Dedifferentiated amniotic fluid mesenchymal stem cell (primary cell): Measurements from ENCODE around the gene CRKL.
"Not testable (repeated sequence)": the region's sequence is repeated elsewhere in the genome, so short reads cannot be mapped to it uniquely, and the experiment has no call there.

Experiments
- DNase-seq: peaks from one replicate; pipeline ENCODE4 v3.0.0-alpha.2; 2016; ENCODE audit errors: extremely low spot score

The CRKL gene

DNA sequence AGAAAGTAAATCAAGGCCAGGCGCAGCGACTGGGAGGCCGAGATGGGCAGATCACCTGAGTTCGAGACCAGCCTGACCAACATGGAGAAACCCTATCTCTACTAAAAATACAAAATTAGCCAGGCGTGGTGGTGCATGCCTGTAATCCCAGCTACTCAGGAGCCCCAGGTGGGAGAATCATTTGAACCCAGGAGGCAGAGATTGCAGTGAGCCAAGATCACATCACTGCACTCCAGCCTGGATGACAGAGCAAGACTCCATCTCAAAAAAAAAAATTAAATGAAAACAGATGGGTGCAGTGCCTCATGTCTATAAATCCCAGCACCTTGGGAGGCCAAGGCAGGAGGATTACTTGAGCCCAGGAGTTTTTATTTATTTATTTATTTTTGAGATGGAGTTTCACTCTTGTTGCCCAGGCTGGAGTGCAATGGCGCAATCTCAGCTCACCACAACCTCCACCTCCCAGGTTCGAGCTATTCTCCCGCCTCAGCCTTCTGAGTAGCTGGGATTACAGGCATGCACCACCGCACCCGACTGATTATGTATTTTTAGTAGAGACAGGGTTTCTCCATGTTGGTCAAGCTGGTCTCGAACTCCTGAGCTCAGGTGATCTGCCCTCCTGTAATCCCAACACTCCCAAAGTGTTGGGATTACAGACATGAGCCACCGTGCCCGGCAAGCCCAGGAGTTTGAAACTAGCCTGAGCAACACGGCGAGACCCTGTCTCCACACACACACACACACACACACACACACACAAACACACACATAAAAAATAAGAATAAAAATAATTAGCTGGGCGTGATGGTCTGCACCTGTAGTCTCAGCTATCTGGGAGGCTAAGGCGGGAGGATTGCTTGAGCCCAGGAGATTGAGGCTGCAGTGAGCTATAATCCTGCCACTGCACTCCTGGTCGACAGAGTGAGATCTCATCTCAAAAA, 15.8 kb upstream of the CRKL start:
- not testable (repeated sequence) for DNase-seq

DNA sequence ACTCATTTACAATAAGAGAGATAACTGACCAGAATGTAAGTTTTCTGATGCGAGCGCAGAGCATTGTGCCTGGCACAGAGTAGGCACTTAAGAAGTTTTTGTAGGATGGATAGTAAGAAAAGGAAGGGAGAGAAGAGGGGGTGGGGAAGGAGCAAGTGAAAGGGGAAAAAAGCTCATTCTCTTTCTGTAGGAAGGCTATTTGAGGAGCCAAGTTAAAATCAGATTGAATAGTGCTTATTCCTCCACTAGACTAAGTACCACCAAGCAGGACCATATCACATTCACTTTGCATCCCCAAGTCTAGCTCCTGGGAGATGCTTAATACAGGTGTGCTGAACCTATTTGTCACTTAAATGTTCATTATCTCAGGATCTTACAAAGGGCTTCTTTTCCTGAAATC, 14.1 kb upstream of the CRKL start:
- DNase-seq: no peak

DNA sequence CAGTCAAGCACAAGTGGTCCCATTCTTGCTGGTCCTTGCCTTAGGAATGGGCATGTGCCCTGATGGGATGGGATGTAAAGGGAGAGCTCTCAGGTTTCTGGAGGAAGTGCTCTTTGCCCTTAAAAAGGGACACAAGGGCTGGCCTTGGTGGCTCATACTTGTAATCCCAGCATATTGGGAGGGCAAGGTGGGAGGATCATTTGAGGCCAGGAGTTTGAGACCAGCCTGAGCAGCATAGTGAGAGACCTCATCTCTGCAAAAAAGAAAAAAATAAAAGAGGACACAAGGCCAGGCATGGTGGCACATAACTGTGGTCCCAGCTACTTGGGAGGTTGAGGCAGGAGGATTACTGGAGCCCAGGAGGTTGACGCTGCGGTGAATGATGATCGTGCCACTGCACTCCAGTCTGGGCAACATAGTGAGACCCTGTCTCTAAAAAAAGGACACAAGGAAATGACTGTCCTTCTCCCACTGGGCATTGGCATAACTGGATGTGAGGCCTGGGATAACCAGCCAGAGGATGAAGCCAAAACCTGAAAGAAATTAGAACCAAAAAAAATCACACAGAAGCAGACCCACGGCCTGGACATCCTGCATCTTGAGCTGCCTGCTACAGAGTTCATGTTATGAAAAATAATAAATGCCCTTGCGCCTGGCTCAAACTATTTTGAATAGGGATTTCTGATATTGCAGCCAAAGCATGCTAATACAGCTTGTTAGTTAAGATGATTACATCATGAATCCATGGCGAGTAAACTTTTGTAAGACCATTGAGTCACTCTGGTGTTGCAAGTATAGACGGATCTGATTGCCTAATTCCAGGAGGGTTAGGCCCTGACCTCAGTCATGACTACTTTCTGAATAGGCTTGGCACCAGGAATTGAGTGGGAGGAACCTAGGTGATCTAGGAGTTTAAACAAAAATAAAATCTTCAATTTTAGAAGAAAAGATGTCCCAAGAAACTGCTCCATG, 12.9 kb upstream of the CRKL start:
- peak; percentile 87 for DNase-seq

DNA sequence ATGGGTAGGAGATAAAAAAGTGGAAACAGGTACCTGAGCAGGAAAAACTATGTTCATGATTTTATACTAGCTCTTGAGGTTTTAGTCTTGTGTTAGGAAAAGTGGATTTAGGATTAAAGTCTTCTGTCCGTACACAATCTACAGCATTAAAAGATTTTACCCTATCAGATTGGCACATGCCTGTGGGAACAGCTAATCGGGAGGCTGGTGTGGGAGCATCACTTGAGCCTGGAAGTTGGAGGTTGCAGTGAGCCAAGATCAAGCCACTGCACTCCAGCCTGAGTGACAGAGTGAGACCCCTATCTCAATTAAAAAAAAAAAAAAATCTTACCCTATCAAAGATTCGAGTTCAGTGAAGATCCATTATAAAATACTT, 12.2 kb upstream of the CRKL start:
- no peak for DNase-seq

DNA sequence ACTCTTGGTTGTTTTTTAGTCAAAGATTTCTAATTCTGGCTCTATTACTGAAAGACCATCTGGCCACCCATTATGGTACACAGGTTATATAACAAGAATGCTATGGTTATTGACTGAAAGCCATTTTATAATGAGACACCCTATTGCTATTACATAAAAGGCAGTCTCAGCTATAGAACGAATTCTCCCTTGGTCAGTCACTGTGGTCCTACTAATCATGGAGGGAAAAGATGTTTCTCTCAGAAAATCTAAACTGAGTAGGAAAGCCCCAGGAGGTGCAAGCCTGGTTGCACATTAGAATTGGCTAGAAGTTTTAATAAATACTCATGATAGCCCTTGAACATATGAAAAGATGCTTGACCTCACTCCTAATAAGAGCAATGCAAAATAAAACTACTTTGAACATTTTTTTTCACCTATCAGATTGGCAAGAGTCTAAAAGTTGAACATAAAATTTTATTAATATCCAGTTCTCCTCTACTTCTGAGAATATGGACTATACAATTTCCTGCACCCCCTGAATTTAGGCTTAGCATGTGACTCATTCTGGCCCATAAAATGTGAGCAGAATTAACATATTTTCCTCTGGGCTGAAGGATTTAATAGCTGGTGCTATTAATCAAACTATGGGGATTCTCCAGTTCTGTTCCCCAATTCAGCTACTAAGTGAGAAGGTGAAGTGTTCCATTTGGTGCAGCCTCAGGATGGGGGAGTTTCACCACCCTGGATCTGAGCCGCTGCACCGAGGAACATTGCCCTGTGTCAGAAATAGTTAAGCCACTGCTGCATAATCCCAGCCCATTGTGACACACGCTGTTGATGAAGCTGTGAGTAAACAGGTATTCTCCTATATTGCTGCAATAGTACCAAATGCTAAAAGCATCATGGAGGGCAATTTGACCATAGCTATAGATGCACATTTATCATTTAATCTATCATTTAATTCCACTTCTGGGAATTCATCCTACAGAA, 11.5 kb upstream of the CRKL start:
- no peak for DNase-seq

DNA sequence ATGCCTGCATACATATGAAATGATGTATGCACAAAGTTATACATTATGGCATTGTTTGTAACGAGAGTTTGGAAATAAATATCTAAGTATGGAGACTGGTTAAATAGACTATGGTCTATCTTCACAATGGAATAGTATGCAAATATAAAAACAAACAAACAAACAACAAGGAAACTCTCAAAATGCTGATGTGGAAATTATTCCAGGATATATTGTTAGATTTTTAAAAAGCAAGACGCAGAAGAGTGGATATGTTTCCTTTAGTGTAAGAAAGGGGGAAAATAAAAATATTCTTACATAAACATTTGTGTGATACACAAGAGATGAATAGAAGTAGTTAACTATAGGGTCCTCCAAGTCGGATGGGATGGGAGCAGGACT, 10.8 kb upstream of the CRKL start:
- DNase-seq: no peak

DNA sequence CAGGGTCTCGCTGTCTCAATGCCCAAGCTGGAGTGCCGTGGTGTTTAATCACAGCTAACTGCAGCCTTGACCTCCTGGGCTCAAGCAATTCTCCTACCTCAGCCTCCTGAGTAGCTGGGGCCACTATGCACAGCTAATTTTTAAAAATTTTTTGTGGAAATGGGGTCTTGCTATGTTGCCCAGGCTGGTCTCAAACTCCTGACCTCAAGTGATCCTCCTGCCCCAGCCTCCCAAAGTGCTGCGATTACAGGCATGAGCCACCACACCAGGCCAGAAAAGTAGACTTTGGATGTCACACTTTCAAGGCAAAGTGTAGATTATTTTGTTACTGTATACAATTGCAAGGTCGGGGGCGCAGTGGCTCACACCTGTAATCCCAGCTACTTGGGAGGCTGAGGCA, 8.5 kb upstream of the CRKL start:
- DNase-seq: not testable (repeated sequence)

DNA sequence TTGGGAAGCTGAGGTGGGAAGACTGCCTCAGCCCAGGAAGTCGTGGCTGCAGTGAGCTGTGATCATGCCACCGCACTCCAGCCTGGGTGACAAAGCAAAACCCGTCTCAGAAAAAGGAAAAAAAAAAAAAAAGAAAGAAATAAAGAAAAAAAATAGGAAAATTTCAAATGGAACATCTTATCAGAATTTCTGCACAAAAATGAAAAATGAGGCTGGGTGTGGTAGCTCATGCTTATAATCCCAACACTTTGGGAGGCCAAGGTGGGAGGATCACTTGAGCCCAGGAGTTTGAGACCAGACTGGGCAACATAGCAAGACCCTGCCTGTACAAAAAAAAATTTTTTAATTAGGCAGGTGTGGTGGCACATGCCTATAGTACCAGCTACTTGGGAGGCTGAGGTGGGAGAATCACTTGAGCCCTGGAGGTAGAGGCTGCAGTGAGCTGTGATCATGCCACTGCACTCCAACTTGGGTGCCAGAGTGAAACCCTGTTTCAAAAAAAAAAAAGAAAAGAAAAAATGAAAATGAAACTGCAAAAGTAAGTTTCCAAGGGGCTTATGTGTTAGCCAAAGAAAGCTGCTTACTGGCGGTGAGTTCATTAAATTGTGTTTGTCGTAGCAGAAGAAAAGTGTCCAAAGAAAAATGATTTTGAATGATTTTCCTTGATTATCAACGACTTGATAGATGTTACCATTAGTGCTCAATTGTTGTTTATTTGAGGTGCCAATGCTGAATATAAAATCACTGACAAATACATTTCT, 7.5 kb upstream of the CRKL start:
- DNase-seq: no peak

DNA sequence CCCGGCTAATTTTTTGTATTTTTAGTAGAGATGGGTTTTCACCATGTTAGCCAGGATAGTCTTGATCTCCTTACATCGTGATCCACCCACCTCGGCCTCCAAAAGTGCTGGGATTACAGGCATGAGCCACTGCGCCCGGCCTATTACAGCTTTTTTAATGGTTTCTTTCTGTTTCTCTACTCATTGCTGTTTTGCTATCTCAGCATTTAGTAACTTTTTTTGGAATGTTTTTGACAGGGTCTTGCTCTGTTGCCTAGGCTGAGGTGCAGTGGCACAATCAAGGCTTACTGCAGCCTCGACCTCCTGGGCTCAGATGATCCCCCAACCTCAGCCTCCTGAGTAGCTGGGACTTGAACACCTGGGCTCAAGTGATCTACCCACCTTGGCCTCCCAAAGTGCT, 4.7 kb upstream of the CRKL start:
- DNase-seq: no peak

DNA sequence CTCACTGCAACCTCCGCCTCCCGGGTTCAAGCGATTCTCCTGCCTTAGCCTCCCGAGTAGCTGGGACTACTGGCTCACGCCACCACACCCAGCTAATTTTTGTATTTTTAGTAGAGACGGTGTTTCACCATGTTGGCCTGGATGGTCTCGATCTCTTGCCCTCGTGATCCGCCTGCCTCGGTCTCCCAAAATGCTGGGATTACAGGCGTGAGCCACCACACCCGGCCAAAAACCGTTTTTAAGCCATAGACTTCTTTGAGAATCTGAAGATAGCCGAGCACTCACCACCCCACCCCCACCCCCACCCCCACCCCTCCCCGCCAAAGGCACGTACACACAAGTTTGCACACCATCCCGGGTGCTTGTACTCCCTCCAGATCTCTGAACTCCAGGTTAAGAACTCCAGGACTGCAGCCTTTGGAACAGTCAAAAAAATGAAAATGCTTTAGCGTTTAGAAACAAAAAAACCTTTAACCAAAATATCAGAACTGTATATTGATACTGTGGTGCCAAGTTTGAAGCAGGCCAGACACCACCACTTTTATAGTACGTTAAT, 1.5 kb downstream of the CRKL start:
- DNase-seq: no peak

DNA sequence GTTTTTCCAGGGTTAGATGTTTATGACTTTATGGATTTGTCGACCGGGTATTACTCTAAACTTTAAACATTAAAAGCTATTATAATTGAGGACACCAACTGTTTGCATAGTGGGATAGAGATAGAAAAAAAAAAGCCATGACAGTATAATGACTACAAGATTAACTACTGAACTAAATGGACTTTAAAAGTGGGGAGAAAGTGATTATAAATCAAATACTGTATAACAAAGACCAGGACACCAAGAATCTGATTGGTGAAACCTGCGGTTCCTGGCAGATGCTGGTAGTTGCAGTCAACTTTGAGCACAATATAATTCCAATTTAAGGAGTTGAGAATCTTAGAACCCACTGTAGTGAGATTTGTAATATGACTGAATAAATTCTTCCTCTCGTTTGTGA, 2.5 kb downstream of the CRKL start:
- no peak for DNase-seq

DNA sequence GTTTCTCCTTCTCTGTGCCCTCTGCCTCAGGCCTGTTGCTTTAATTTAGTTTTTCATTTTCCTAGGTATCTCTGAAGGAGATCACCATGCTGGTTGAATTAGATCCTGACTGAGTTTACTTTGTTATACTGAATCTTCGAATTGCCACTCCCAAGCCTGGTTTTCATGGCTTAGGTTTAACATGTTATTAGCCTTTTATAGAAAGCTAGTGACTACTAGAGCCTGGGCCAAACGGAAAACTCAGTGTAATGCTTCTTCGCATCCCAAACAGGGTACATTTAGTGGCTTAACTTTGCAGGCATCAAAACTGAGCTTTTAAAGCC, 3.6 kb downstream of the CRKL start:
- no peak for DNase-seq

DNA sequence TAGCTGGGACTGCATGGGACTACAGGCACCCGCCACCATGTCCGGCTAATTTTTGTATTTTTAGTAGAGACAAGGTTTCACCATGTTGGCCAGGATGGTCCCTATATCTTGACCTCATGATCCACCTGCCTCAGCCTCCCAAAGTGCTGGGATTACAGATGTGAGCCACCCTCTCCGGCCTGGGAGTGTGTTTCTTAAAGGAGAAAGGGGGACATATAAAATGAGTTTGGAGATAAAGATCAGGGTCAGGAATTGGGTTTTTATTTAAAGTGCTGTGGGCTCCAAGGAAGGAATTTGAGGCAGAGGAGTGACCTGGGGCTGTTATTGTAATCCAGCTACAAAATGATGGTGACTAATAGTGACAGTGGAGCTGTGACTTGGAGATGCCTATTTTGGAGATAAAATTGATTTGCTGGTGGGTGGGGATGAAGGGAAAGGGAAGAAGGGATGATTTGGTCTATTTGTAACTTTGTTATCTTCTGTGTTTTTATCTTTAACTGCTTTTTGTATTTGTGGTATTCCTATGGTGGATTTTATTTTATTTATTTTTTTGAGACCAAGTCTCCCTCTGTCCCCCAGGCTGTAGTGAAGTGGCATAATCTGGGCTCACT, 5.0 kb downstream of the CRKL start:
- DNase-seq: no peak

DNA sequence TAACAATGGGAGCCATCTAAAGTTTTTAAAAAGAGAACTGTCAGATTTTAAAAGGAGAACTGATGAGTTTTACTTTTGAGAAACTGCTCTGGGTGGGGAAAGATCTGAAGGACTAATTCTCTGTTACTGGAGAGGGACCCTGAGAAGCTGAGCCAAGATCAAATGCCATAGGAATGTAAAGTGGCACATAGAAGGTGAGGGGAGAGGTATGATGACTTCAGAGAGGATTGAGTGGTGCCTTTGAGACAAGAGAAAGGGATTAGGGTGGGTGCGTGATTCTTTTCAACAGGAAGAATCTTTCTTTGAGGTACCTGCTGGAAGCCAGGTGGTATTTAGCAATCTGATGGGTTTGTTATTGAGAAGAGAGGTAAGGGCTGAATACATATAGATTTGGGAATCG, 9.0 kb downstream of the CRKL start:
- DNase-seq: no peak

DNA sequence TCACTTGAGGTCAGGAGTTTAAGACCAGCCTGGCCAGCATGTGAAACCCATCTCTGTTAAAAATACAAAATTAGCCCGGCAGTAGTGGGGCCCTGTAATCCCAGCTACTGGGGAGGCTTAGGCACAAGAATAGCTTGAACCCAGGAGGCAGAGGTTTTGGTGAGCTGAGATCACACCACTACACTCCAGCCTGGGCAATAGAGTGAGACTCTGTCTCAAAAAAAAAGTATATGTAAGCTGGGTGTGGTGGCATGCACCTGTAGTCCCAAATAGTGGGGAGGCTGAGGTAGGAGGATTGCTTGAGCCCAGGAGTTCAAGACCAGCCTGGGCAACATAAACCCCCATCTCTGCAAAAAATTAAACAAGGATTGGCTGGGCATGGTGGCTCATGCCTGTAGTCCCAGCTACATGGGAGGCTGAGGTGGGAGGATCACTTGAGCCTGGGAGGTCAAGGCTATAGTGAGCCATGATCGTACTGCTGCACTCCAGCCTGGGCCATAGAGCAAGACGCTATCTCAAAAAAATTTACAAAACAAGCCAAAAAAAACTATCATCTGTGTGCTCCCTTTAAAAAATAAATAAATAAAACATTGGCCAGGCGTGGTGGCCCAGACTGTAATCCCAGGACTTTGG, 10.8 kb downstream of the CRKL start:
- no peak for DNase-seq

DNA sequence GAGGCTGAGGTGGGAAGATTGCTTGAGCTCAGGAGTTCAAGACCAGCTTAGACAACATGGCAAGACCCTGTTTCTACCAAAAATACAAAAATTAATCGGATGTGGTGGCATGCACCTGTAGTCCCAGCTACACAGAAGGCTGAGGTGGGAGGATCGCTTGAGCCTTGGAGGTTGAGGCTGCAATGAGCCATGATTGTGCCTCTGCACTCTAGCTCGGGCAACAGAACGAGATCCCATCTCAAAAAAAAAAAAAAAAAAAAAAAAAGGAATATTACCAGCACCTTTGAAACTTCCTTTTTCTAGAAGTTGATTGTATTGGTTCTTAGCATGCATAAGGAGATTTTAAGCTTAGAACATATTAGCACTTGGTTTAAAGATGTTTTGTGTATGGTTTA, 11.4 kb downstream of the CRKL start:
- no peak for DNase-seq

DNA sequence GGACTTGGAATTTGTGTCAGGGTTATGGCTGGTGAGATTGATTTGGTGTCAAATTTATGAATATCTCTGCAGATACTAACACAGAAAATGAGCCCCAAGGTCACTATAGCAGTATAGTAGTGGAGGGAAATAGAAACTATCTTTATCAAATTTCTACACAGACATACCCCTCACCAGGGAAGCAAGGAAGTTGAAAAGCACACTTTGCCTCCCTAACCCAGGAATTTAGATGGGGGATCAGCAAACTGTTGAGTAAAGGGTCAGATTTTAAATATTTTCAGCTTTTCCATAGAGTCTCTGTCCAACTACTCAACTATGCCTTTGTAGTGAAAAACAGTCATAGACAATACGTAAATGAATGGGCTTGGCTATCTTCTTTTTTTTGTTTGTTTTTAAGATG, 12.8 kb downstream of the CRKL start:
- no peak for DNase-seq

DNA sequence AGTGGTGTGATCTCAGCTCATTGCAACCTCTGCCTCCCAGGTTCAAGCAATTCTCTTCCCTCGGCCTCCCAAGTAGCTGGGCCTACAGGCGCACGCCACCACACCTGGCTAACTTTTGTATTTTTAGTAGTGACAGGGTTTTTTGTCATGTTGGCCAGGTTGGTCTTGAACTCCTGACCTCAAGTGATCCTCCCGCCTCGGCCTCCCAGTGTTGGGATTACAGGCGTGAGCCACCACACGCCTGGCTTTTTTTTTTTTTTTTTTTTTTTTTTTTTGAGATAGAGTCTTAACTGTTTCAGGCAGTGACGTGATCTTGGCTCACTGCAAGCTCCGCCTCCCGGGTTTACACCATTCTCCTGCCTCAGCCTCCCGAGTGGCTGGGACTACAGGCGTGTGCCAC, 13.2 kb downstream of the CRKL start:
- DNase-seq: not testable (repeated sequence)

DNA sequence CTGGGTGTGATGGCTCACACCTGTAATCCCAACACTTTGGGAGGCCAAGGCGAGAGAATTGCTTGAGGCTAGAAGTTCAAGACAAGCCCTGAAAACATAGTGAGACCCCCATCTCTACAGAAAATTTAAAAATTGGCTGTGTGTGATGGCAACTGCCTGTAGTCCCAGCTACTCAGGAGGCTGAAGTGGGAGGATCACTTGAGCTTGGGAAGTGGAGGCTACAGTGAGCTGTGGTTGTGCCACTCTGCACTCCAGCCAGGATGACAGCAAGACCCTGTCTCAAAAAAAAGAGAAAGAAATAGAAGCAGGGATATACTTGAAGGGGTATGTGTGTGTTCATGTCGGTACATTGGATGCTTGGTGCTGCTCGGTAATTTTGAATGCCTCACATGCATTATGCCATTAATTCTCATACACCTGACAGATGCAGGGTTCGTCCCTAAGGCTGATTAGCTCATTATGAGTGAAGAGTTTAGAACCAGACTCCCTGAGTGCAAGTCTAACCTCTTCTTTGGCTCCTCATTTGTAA, 14.0 kb downstream of the CRKL start:
- DNase-seq: no peak

DNA sequence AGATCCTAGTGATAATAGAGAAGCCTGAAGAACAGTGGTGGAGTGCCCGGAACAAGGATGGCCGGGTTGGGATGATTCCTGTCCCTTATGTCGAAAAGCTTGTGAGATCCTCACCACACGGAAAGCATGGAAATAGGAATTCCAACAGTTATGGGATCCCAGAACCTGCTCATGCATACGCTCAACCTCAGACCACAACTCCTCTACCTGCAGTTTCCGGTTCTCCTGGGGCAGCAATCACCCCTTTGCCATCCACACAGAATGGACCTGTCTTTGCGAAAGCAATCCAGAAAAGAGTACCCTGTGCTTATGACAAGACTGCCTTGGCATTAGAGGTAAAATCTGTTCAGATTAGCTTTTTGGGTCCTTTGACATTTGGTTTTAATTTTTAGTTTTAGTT, 16.7 kb downstream of the CRKL start:
- DNase-seq: no peak
